Smooth muscle cell (in vitro differentiated cells): ENCODE measurements around the gene ELK3. TPM values are rescaled to one million over a fixed set of nuclear protein-coding genes. Genes with fewer than 3 reads are reported as not detected.

Experiments used
- DNase-seq: peaks from one replicate; lab custom pipeline; 2025; ENCODE audit not compliant: unreplicated experiment; lab: John Stamatoyannopoulos, UW
- H2AFZ ChIP-seq: fragments of 200-600 bp; sonication (generic); 2 replicates; pipeline ENCODE4 v1.6.0; 2016; ENCODE audit warnings: antibody characterized with exemption, low read depth, mild to moderate bottlenecking
- H3F3A ChIP-seq: fragments of 200-600 bp; sonication (generic); 2 replicates; pipeline ENCODE4 v1.6.0; 2017; ENCODE audit warnings: antibody characterized with exemption, low read depth
- H3K27ac ChIP-seq: fragments of 200-600 bp; sonication (generic); 2 replicates; pipeline ENCODE4 v1.5.1; 2016; ENCODE audit warnings: low read depth, mild to moderate bottlenecking
- H3K27me3 ChIP-seq: fragments of 200-600 bp; sonication (generic); 2 replicates; pipeline ENCODE4 v1.6.1; 2016; ENCODE audit warnings: low read depth, mild to moderate bottlenecking
- H3K36me3 ChIP-seq: fragments of 200-600 bp; sonication (generic); 2 replicates; pipeline ENCODE4 v1.5.1; 2016; ENCODE audit warnings: low read depth
- H3K4me1 ChIP-seq: fragments of 200-600 bp; sonication (generic); 2 replicates; pipeline ENCODE4 v1.5.1; 2016; ENCODE audit warnings: low read depth
- H3K4me2 ChIP-seq: fragments of 200-600 bp; sonication (generic); 2 replicates; pipeline ENCODE4 v1.6.0; 2016; ENCODE audit warnings: mild to moderate bottlenecking
- H3K4me3 ChIP-seq: fragments of 200-600 bp; sonication (generic); 2 replicates; pipeline ENCODE4 v1.5.1; 2016; ENCODE audit warnings: mild to moderate bottlenecking
- H3K79me2 ChIP-seq: fragments of 200-600 bp; sonication (generic); 2 replicates; pipeline ENCODE4 v1.6.0; 2016; ENCODE audit warnings: low read depth, mild to moderate bottlenecking
- H3K9ac ChIP-seq: fragments of 200-600 bp; sonication (generic); 2 replicates; pipeline ENCODE4 v1.6.0; 2016; ENCODE audit warnings: low read depth
- H3K9me3 ChIP-seq: fragments of 200-600 bp; sonication (generic); replicated peaks from 2 replicates; pipeline ENCODE4 v1.5.1; 2016; ENCODE audit warnings: low read depth
- H4K20me1 ChIP-seq: fragments of 200-600 bp; sonication (generic); 2 replicates; pipeline ENCODE4 v1.6.0; 2016; ENCODE audit warnings: low read depth
- CTCF ChIP-seq: fragments of 200-600 bp; sonication (generic); IDR thresholded peaks from 2 replicates; pipeline ENCODE4 v1.5.1; 2017; ENCODE audit warnings: borderline replicate concordance, mild to moderate bottlenecking, antibody characterized with exemption; ENCODE audit not compliant: insufficient read depth, poor library complexity, severe bottlenecking
- WGBS: methylation state at CpG from one replicate; pipeline ENCODE4 v1.1.7; 2016; ENCODE audit warnings: low lambda C conversion rate; 5-methylcytosine and 5-hydroxymethylcytosine counted together
- polyA plus RNA-seq: library from polyadenylated mRNA; unstranded; fragments of >200 nt; fragmentation: Nextera tagmentation; extraction: Ambion mirVana; gene quantifications from 2 replicates; pipeline ENCODE4 v1.2.1, GENCODE V29; 2016
- total RNA-seq: library from RNA; depleted of rRNA; stranded (reverse); fragments of >200 nt; gene quantifications from 2 replicates; pipeline ENCODE4 v1.2.3, GENCODE V29; 2014

The ELK3 gene
- total RNA-seq (44.3 and 45.6 TPM in 2 replicates), polyA plus RNA-seq (36.8 and 43.1 TPM in 2 replicates)

GRCh38 chr12:96193725-96194575 is at the start of gene ELK3:
Gene ELK3 (plus strand): TSS chr12:96194375.
- H3K27ac ChIP-seq = peak within 1 kb of the TSS; percentile 99
- peak within 1 kb of the TSS; percentile 97 for H3K4me2 ChIP-seq
- peak; percentile 10 for DNase-seq
- H4K20me1 ChIP-seq = peaks cover 4% of the 10 kb centered on the region
- H3K27me3 ChIP-seq = no peaks in the 10 kb centered on the region
- peaks cover 27% of the 10 kb centered on the region for H3K4me1 ChIP-seq
- no peaks in the 10 kb centered on the region for H3K36me3 ChIP-seq
- no peak for TF ChIP-seq CTCF
- 6% methylated on average over 37 of the region's 75 CpGs for WGBS
- peaks cover 37% of the 10 kb centered on the region for H3F3A ChIP-seq
- no peaks in the 10 kb centered on the region for H3K9me3 ChIP-seq
- peaks cover 26% of the 10 kb centered on the region for H3K79me2 ChIP-seq
- peak within 1 kb of the TSS; percentile 96 for H3K4me3 ChIP-seq
- peak within 1 kb of the TSS; percentile 79 for H2AFZ ChIP-seq
- H3K9ac ChIP-seq = peak within 1 kb of the TSS; percentile 97

- Histone ChIP-seq H3K9me3 (no peaks in the 10 kb centered on the region), H3K4me3 (no peak overlapping the region), H3K36me3 (no peaks in the 10 kb centered on the region), H2AFZ (no peak overlapping the region), H3K79me2 (no peaks in the 10 kb centered on the region), H3K4me2 (no peak overlapping the region), H4K20me1 (no peaks in the 10 kb centered on the region), H3K27me3 (no peaks in the 10 kb centered on the region), H3K27ac (no peak overlapping the region), H3K4me1 (no peaks in the 10 kb centered on the region), H3F3A (no peaks in the 10 kb centered on the region), H3K9ac (no peak overlapping the region)
- 100% methylated on average over 2 of the region's 2 CpGs for WGBS
- TF ChIP-seq CTCF = no peak
- DNase-seq = no peak
Observed at GRCh38 chr12:96146747-96147146, 47.4 kb upstream of the ELK3 start.

GRCh38 chr12:96150442-96150841 is 43.7 kb upstream of the ELK3 start:
- TF ChIP-seq CTCF = no peak

More at GRCh38 chr12:96150442-96150841, 43.7 kb upstream of the ELK3 start:
- H3K4me3 ChIP-seq = no peak overlapping the region
- no peaks in the 10 kb centered on the region for H3K4me1 ChIP-seq
- H3K36me3 ChIP-seq = no peaks in the 10 kb centered on the region
- H3F3A ChIP-seq = no peaks in the 10 kb centered on the region
- no peak overlapping the region for H3K9ac ChIP-seq
- H3K27me3 ChIP-seq = no peaks in the 10 kb centered on the region
- DNase-seq = no peak
- 75% methylated on average over 5 of the region's 5 CpGs for WGBS
- H3K4me2 ChIP-seq = no peak overlapping the region
- no peaks in the 10 kb centered on the region for H4K20me1 ChIP-seq
- no peak overlapping the region for H2AFZ ChIP-seq
- no peak overlapping the region for H3K27ac ChIP-seq
- H3K79me2 ChIP-seq = no peaks in the 10 kb centered on the region
- H3K9me3 ChIP-seq = no peaks in the 10 kb centered on the region
